ENCODE results near the gene GTPBP1.

DNA sequence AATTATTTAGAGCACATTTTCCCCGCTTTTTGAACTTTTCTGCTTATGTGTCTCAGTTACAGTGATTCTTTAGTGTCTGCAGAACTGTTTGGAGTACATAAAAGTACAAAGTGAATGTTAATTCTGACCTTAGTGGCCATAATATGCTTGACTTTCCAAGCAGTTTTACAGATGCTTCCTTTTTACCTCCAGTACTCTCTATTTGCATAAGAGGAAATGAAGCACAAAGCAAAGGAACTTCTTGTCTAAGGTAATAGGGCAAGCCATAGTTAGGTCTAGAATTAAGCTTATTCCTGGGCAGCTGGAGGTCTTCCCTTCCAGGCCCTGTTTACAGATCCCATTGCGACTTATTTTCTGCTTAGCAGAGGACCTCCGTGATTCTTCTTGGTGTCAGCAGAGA, 3.6 kb downstream of the GTPBP1 start:
- TF ChIP-seq, protein P1, sequence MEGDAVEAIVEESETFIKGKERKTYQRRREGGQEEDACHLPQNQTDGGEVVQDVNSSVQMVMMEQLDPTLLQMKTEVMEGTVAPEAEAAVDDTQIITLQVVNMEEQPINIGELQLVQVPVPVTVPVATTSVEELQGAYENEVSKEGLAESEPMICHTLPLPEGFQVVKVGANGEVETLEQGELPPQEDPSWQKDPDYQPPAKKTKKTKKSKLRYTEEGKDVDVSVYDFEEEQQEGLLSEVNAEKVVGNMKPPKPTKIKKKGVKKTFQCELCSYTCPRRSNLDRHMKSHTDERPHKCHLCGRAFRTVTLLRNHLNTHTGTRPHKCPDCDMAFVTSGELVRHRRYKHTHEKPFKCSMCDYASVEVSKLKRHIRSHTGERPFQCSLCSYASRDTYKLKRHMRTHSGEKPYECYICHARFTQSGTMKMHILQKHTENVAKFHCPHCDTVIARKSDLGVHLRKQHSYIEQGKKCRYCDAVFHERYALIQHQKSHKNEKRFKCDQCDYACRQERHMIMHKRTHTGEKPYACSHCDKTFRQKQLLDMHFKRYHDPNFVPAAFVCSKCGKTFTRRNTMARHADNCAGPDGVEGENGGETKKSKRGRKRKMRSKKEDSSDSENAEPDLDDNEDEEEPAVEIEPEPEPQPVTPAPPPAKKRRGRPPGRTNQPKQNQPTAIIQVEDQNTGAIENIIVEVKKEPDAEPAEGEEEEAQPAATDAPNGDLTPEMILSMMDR (conservative IDR thresholded peaks at IDR 0.05; ENCODE audit: low read length): no peak
- no peak for TF ChIP-seq EZH2phosphoT487 (IDR thresholded peaks at IDR 0.05; ENCODE audit: borderline replicate concordance, low read depth, low read length)
